ENCODE data around the gene THBS3.
"Not testable (repeated sequence)": the region's sequence is repeated elsewhere in the genome, so short reads cannot be mapped to it uniquely, and the experiment has no call there.

Gene THBS3

GRCh38 chr1:155206891-155207805 is 549 bp downstream of the THBS3 start:
- peak; percentile 69 for DNase-seq

GRCh38 chr1:155205969-155206593 is 1.6 kb downstream of the THBS3 start:
- DNase-seq = no peak

- DNase-seq = no peak
Measured at GRCh38 chr1:155205035-155205434, 2.7 kb downstream of the THBS3 start.

- no peak for DNase-seq
Measured at GRCh38 chr1:155202731-155203515, 4.8 kb downstream of the THBS3 start.

- DNase-seq = no peak
Measured at GRCh38 chr1:155202198-155202597, 5.5 kb downstream of the THBS3 start.

GRCh38 chr1:155200920-155201319 is 6.8 kb downstream of the THBS3 start:
- DNase-seq = no peak

GRCh38 chr1:155199792-155200191 is 7.9 kb downstream of the THBS3 start:
- DNase-seq = no peak

GRCh38 chr1:155198547-155198906 is 9.2 kb downstream of the THBS3 start:
- DNase-seq = no peak

GRCh38 chr1:155197901-155198546 is 9.7 kb downstream of the THBS3 start:
- no peak for DNase-seq

- DNase-seq = no peak
Measured at GRCh38 chr1:155196893-155197638, 10.6 kb downstream of the THBS3 start.

- no peak for DNase-seq
Measured at GRCh38 chr1:155196103-155196892, 11.4 kb downstream of the THBS3 start.

- DNase-seq = no peak
Measured at GRCh38 chr1:155195201-155196102, 12.2 kb downstream of the THBS3 start.

- DNase-seq = not testable (repeated sequence)
Measured at GRCh38 chr1:155193991-155194240, 13.8 kb downstream of the THBS3 start.

- peak; percentile 91 for DNase-seq
Measured at GRCh38 chr1:155193275-155193990, 14.3 kb downstream of the THBS3 start.

GRCh38 chr1:155192346-155193274 is 15.1 kb downstream of the THBS3 start:
- no peak for DNase-seq

- DNase-seq = no peak
Measured at GRCh38 chr1:155191904-155192303, 15.8 kb downstream of the THBS3 start.

- DNase-seq = not testable (repeated sequence)
Measured at GRCh38 chr1:155189926-155190325, 17.8 kb downstream of the THBS3 start.

GRCh38 chr1:155188268-155188667 is 19.4 kb downstream of the THBS3 start:
- DNase-seq = no peak

- DNase-seq = no peak
Measured at GRCh38 chr1:155187456-155187891, 20.2 kb downstream of the THBS3 start.

Measured in HCEC 1CT (cell line).